NB4 (cell line): ENCODE measurements around the gene NFIB.

ENCODE experiments used
- DNase-seq: peaks from one replicate; pipeline ENCODE4 v3.0.0; 2010; ENCODE audit warnings: low read depth
- H3K4me3 ChIP-seq: one replicate; pipeline ENCODE4 v1.5.1; 2011; ENCODE audit warnings: mild to moderate bottlenecking, low read depth, low read length, moderate library complexity
- CTCF ChIP-seq: IDR thresholded peaks from one replicate; pipeline ENCODE4 v1.5.1; 2012; ENCODE audit warnings: low read depth, low read length
- MAX ChIP-seq: IDR thresholded peaks from 2 replicates; pipeline ENCODE4 v1.6.1; 2011; ENCODE audit warnings: low read depth, low read length
- MYC ChIP-seq: IDR thresholded peaks from 2 replicates; pipeline ENCODE4 v1.6.1; 2011; ENCODE audit warnings: low read depth, low read length
- POLR2A ChIP-seq: IDR thresholded peaks from 2 replicates; pipeline ENCODE4 v1.6.1; 2011; ENCODE audit warnings: mild to moderate bottlenecking; ENCODE audit not compliant: insufficient read length; ENCODE audit errors: extremely low read depth

Gene NFIB

GRCh38 chr9:14238518-14238917, 75.4 kb downstream of the NFIB start:
- TF ChIP-seq CTCF (no peak), POLR2A (no peak), MAX (no peak), MYC (no peak)
- no peak for DNase-seq
- no peak overlapping the region for H3K4me3 ChIP-seq

GRCh38 chr9:14238079-14238478, 75.9 kb downstream of the NFIB start:
- no peak for TF ChIP-seq MYC
- TF ChIP-seq CTCF = no peak
- TF ChIP-seq MAX = no peak
- TF ChIP-seq POLR2A = no peak
- no peak overlapping the region for H3K4me3 ChIP-seq
- no peak for DNase-seq

- no peak overlapping the region for H3K4me3 ChIP-seq
- no peak for DNase-seq
- TF ChIP-seq POLR2A = no peak
- TF ChIP-seq MYC = no peak
- TF ChIP-seq MAX = no peak
- TF ChIP-seq CTCF = no peak
Observed at GRCh38 chr9:14236591-14236990, 77.3 kb downstream of the NFIB start.

- no peak for DNase-seq
- no peak for TF ChIP-seq MAX
- no peak for TF ChIP-seq CTCF
- no peak for TF ChIP-seq POLR2A
- no peak overlapping the region for H3K4me3 ChIP-seq
Observed at GRCh38 chr9:14232111-14232510, 81.8 kb downstream of the NFIB start.

GRCh38 chr9:14231196-14231990, 82.5 kb downstream of the NFIB start:
- no peak for TF ChIP-seq MYC
- no peak overlapping the region for H3K4me3 ChIP-seq
- DNase-seq = no peak

- TF ChIP-seq MAX (no peak), POLR2A (no peak), MYC (no peak), CTCF (no peak)
- H3K4me3 ChIP-seq = no peak overlapping the region
- no peak for DNase-seq
Observed at GRCh38 chr9:14228602-14229001, 85.3 kb downstream of the NFIB start.
